Activated T-cell treated with anti-CD3 and anti-CD28 coated beads for 48 hours (primary cell): ENCODE measurements around the gene MAP1LC3B2.

Experiments used
- DNase-seq: peaks from one replicate; pipeline ENCODE4 v3.0.0-alpha.2; 2020; ENCODE audit warnings: low read depth

Gene MAP1LC3B2

GRCh38 chr12:116538076-116538591 is 21.0 kb upstream of the MAP1LC3B2 start:
- DNase-seq, result no peak

- no peak for DNase-seq
Measured at GRCh38 chr12:116538682-116539305, 20.4 kb upstream of the MAP1LC3B2 start.

- DNase-seq, result no peak
Measured at GRCh38 chr12:116539361-116539771, 19.8 kb upstream of the MAP1LC3B2 start.

DNA sequence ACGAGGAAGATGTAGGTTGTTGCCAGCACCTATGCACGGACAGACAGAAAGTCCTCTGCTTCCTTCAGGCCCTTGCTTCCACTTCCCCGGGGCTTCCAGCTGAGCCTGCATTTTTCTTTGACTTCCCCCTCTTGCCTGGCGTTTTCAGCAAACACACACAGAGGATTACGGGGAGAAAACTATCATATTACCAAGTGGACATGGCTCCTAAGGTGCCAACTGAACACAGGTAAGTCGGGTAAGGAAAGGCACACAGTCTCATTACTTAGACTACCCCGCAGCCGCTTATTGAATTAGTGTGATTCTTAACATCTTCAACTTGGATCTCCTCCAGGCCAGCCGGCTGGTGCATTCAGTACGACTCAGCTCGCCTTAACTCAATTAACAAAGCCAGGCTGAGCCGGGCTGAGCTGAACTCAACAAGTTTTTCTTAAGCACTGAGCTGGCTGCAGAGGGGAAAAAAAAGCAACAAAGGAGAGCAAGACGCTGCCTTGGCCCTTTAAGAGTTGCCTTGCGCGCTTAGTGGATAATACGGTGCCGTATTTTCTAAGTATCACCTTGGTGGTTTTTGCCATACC is 19.2 kb upstream of the MAP1LC3B2 start:
- no peak for DNase-seq

DNA sequence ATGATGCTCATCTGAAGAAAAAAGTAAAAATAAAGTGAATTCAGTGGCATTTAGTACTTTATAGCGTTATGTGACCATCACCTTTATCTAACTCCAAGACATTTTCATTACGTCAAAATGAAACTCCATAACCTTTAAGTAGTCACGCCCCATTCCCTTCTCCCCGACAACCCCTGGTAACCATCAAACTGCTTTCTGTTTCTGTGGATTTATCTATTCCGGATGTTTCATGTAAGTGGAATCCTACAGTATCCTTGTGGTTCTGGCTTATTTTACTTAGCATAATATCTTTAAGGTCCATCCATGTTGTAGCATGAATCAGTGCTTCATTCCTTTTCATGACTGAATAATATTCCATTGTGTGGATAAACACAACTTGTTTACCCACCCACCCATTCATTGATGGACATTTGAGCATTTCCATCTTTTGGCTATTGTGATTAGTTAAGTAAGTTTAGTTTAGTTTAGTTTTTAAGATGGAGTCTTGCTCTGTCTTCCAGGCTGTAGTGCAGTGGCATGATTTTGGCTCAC is 18.5 kb upstream of the MAP1LC3B2 start:
- DNase-seq, result no peak

DNA sequence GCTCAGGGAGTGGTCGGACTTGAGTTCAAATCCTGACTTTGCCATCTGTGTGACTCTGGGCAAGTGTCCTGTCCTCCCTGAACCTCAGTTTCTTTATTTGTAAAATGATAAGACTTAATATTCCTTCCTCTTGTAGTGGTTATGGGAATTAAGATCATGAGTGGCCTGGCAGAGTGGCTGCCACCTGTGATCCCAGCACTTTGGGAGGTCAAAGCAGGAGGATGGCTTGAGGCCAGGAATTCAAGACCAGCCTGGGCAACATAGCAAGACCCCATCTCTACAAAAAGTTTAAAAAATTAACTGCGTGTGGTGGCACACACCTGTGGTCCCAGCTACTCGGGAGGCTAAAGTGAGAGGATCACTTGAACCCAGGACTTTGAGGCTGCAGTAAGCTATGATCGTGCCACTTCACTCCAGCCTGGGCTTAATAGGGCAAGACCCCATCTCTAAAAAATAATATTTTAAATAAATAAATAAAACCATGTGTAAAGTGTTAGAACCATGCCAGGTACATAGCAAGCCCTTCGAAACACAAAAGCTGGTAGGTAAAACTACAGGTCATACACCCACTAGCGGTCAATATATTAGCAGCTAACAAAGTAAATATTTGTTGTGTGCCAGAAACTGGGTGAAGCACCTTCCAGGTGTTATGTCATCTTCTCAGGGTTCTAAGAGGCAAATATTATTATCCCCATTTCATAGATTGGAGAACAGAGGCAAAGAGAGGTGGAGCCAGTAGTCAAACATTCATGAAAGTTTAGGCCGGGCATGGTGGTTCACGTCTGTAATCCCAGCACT is 17.4 kb upstream of the MAP1LC3B2 start:
- no peak for DNase-seq

DNA sequence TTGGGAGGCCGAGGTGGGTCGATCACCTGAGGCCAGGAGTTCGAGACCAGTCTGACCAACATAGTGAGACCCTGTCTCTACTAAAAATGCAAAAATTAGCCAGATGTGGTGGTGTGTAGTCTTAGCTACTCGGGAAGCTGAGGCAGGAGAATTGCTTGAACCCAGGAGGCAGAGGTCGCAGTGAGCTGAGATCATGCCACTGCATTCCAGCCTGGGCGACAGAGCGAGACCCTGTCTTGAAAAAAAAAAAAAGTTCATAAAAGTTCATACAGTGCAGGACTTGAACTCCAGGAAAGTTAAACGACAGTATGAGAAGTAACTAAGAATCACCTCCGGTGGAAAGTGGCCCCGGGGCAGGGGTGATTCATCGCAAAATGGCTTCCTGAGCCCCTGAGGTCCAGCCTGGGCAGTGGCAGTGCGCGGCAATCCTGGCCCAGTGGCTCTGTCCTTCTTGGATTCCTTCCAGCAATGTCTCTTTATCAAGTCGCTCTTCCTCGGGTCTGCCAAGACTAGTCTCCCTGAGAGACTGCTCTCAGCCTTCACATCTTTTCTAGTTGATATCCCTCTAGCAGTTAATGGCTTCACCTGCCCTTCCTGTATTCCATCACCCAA is 16.7 kb upstream of the MAP1LC3B2 start:
- DNase-seq, result no peak

GRCh38 chr12:116544656-116545055 is 14.5 kb upstream of the MAP1LC3B2 start:
- DNase-seq, result no peak

- DNase-seq, result no peak
Measured at GRCh38 chr12:116545144-116545543, 14.0 kb upstream of the MAP1LC3B2 start.

DNA sequence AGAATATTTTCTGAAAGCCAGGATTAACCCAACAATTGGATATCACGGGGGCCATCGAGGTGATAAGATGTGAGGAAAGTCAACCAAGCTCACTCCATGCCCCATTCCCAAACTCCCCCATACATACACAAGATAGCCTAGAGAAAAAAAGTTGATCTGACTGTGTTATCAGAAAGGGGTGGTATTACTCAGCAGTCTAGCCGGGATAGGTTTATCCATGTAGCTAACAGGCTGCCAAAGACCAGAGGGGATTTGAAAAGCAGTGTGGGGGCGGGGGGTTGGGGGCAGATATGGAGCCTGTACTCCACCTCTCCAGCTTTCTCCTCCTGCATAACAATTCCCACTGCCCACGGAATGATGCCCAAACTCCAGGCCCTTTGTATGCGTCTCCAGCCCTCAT is 13.2 kb upstream of the MAP1LC3B2 start:
- no peak for DNase-seq

GRCh38 chr12:116547955-116548501 is 11.2 kb upstream of the MAP1LC3B2 start:
- DNase-seq, result no peak

DNA sequence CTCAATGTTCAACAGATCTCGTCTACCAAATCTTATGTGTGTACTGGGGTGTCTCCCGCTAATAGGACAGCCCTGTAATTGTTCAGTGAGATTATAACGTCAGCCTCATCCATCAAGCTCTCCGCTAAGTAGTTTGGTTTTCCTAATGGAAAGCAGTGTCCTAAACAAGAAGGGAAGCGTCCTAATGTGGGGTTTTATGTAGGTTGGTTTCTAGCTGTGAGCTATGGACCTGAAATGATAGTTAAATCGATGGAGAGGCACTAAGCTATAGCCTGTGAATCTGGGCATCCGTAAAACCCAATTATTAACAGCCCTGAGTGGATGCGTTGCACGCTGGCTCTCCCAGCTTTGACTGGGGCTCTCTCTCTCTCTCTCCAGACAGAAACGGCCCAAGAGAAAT is 9.2 kb upstream of the MAP1LC3B2 start:
- DNase-seq, result no peak

- no peak for DNase-seq
Measured at GRCh38 chr12:116551151-116551550, 8.0 kb upstream of the MAP1LC3B2 start.

GRCh38 chr12:116551619-116551951 is 7.6 kb upstream of the MAP1LC3B2 start:
- no peak for DNase-seq

GRCh38 chr12:116551952-116552772 is 7.0 kb upstream of the MAP1LC3B2 start:
- DNase-seq, result no peak

DNA sequence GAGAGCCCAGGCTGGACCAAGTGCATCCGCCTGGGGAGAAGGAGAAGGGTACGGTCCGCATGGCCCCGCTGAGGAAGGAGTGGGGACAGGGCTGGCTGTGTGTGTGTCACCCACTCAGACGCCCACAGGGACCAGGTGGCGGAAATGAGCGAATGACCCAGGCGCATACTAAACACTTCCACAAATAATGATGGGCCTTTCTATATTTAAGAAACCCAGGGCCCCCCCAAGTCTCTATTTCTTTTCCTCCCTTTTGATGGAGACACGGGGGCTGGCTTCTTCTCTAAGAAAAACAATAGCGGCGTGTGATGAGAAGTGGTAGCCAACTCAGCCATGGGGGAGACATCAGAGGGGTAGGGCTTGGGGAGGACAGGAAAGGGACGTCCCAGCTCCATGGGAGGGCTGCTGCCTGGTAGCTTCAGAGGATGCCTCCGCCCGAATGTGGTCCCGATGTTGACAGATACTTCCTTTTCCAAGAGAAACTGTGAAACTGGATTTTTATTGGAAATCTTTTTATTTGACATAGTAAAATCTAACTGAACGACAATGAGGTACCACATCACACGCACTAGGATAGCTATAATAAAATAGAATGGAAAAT is 6.3 kb upstream of the MAP1LC3B2 start:
- no peak for DNase-seq

DNA sequence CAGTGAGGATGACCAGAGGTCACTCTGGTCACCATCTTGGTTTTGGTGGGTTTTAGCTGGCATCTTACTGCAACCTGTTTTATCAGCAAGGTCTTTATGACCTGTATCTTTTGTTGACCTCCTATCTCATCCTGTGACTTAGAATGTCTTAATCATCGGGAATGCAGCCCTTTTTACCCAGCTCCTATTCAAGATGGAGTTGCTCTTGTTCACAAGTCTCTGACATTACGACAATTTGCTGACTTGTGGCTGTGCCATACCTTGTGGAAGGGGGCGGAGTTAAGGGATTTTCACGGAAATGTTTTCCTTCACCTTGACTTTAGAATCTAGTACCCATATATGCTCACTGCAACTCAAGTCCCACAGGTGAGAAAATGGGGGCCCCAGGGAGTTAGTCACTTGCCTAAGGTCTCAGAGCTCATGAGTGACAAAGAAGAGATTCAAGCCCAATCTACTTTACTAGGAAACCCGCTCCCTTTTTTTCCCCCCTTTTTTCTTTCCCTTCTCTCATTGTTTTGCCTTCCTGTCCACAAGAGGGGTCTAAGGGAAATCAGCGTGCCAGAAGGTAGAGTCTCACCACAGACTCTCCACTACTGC is 2.7 kb upstream of the MAP1LC3B2 start:
- no peak for DNase-seq

DNA sequence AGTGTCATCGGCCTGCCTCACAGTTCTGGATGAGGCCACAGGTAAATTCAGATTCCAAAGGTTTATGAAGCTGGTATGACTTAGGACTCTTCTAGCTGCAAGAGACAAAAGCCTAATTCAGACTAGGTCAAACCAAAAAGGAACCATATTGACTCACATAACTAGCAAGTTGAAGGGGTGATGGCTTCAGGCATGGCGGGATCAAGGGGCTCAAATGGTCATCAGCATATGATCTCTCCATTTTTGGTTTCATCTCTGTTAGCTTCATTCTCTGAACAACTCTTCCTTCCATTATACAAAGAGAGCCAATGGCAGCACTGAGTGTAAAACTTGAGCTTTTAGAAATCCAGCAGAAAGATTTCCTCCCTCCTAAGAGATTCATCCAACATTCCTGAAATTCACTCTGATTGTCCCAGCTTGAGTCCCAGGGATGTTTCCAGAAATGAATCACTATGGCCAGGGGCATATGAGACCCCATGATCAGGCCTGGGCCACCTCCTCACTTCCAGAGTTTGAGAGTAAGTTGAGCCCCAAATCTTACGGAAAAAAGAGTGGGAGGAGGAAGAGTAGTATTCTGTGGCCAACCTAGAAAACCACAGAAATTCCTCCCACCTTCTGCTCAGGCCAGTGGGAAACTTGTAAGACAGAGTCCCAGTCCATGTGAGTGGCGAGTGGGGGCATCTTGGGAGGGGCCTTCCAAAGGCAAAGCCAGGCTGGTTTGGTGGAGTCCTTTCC is 2.0 kb upstream of the MAP1LC3B2 start:
- no peak for DNase-seq

DNA sequence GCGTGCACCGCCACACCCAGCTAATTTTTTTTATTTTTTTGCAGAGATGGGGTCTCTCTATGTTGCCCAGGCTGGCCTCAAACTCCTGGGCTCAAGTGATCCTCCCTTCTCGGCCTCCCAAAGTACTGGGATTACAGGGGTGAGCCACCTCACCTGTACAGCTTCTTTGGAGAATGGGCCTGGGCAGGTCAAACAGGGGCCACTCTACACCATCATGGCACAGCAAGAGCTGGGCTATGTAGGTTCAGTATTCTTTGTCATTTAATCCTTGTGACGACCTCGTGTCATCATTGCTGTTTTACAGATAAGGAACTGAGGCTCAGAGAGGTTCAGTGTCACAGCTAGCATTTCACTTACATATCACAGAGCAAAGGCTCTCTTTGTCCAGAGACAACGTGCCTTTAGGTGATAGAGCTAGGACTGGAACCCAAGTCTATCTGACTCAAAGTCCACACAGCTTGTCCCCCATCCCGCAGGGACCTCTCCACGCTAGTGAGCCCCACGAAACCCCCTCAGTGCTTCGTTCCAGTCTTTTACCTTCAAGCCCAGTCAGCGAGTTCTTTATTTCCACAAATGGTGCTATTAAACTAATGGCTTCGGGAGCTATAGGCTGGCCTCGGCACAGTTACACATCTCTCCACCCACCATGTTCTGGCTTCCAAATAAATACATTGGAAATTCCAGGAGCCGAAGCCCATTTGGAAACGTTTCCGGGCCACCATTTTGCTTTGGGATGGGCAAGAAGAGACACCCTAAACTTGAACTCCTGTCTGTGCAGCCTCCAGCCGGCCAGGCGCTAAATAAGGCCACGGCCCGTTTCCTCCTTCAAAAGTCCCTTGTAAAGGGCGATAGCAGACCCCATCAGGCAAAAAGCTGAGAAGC is 660 bp upstream of the MAP1LC3B2 start:
- DNase-seq, result no peak
